Activated T-helper 1 cell treated with anti-CD3 and anti-CD28 coated beads, Interleukin-12 subunit alpha, Interleukin-12 subunit beta, Interleukin-2, Interleukin-4 antibody, amounts not matched to agents 30 ng/mL and 10 ng/mL and 1 ng/mL, durations not matched to agents 14 hours and 24 hours and 36 hours (primary cell): ENCODE measurements around the gene NCS1. TPM values are rescaled to one million over a fixed set of nuclear protein-coding genes. Genes with fewer than 3 reads are reported as not detected.
"Not testable (repeated sequence)": the region's sequence is repeated elsewhere in the genome, so short reads cannot be mapped to it uniquely, and the experiment has no call there.

Experiments
- DNase-seq: peaks from one replicate; pipeline ENCODE4 v3.0.0; 2021; ENCODE audit warnings: low spot score
- H3K27ac Mint-ChIP-seq: one replicate; pipeline ENCODE4 v1.8.0; 2021; ENCODE audit warnings: mild to moderate bottlenecking, mixed read lengths
- H3K27me3 Mint-ChIP-seq: one replicate; pipeline ENCODE4 v1.8.0; 2022; ENCODE audit warnings: mild to moderate bottlenecking, moderate library complexity, mixed read lengths; ENCODE audit not compliant: insufficient read depth
- H3K36me3 Mint-ChIP-seq: one replicate; pipeline ENCODE4 v1.8.0; 2021; ENCODE audit warnings: low read depth, mixed read lengths
- H3K4me1 Mint-ChIP-seq: one replicate; pipeline ENCODE4 v1.8.0; 2021; ENCODE audit warnings: low read depth, mixed read lengths
- H3K4me3 Mint-ChIP-seq: one replicate; pipeline ENCODE4 v1.8.0; 2021; ENCODE audit warnings: mild to moderate bottlenecking, moderate library complexity, mixed read lengths
- H3K9me3 Mint-ChIP-seq: one replicate; pipeline ENCODE4 v1.8.0; 2021; ENCODE audit warnings: mixed read lengths
- intact Hi-C: fragments of 100-400 bp; cut with micrococcal nuclease; formaldehyde crosslinking; loops from one replicate; pipeline ENCODE4 v1.15.1; 2024
- total RNA-seq: library from RNA; stranded (reverse); gene quantifications from 2 replicates; pipeline ENCODE4 v1.2.3, GENCODE V29; 2022

Gene NCS1
- total RNA-seq, 1 donor from 2014 or later: 3.9 TPM

DNA sequence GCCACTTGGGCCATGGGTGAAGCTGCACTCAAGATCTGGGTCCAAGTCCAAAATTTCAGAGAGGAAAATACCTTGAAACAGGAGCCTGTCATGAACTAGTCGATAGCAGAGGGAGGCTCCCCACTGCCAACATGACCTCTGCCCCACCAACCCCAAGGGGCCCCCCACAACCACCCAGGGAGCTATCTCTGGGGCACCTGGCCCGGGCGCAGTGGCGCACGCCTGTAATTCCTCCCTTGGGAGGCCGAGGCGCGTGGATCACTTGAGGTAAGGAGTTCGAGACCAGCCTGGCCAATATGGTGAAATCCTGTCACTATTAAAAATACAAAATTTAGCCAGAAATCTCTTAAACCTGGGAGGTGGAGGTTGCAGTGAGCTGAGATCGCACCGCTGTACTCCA lies 73.3 kb downstream of the NCS1 start:
- DNase-seq: no peak
- no peaks in the 10 kb centered on the region for H3K36me3 Mint-ChIP-seq
- intact Hi-C loops: no loop called here
- no peak overlapping the region for H3K4me3 Mint-ChIP-seq
- no peaks in the 10 kb centered on the region for H3K9me3 Mint-ChIP-seq
- H3K27ac Mint-ChIP-seq: no peak overlapping the region
- H3K4me1 Mint-ChIP-seq: peaks cover 14% of the 10 kb centered on the region
- H3K27me3 Mint-ChIP-seq: peaks cover 10% of the 10 kb centered on the region

GRCh38 chr9:130246126-130246525 lies 73.9 kb downstream of the NCS1 start:
- Mint-ChIP-seq H3K4me1 (peaks cover 9% of the 10 kb centered on the region), H3K27me3 (peaks cover 17% of the 10 kb centered on the region), H3K4me3 (no peak overlapping the region), H3K36me3 (no peaks in the 10 kb centered on the region), H3K9me3 (no peaks in the 10 kb centered on the region), H3K27ac (no peak overlapping the region)
- DNase-seq: no peak
- intact Hi-C loops: no loop called here

- Mint-ChIP-seq H3K27me3 (peaks cover 19% of the 10 kb centered on the region), H3K4me1 (no peaks in the 10 kb centered on the region), H3K9me3 (no peaks in the 10 kb centered on the region), H3K4me3 (no peak overlapping the region), H3K27ac (no peak overlapping the region), H3K36me3 (no peaks in the 10 kb centered on the region)
- intact Hi-C loops: no loop called here
- no peak for DNase-seq
These were observed 82.8 kb downstream of the NCS1 start for GRCh38 chr9:130254747-130255630.

DNA sequence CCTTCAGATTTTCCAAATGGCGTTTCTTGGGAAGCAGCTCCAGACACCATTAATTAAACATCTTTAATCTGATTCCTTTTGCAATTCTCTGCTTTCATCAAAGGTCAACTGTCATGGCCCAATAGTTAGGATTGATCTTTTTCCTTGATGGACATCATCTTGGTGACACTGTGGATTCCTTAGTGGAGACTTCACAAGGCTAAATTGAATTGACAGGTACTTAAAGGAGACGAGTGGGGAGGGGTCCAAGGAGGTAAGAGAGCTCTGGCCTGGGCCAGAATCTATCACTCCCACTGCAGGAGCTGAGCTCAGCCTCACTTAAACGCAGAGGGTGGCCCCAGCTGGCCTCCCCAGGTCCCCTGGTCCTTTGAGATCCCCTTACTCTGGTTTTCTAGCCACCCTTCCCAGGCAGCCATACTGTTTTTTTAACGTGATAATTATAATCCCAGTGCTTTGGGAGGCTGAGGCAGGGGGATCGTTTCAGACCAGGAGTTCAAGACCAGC lies 83.5 kb downstream of the NCS1 start:
- Mint-ChIP-seq H3K27ac (no peak overlapping the region), H3K4me3 (no peak overlapping the region), H3K9me3 (no peaks in the 10 kb centered on the region), H3K4me1 (no peaks in the 10 kb centered on the region), H3K36me3 (no peaks in the 10 kb centered on the region), H3K27me3 (peaks cover 18% of the 10 kb centered on the region)
- intact Hi-C loops: no loop called here
- no peak for DNase-seq

DNA sequence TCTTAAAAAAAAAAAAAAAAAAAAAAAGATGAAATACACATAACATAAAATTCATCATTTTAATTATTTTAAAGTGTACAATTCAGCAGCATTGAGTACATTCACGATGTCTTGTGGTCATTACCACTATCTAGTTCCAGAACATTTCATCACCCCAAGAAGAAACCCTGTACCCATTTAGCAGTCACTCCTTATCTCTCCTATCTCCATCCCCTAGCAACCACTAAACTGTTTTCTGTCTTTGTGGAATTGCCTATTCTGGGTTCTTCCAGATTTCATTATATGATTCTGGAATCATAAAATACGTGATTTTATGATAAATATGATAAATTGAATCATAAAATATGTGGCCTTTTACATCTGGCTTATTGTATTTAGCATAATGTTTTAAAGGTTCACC lies 84.4 kb downstream of the NCS1 start:
- H3K9me3 Mint-ChIP-seq: no peaks in the 10 kb centered on the region
- H3K36me3 Mint-ChIP-seq: no peaks in the 10 kb centered on the region
- intact Hi-C loops: no loop called here
- H3K27me3 Mint-ChIP-seq: peaks cover 18% of the 10 kb centered on the region
- no peak overlapping the region for H3K4me3 Mint-ChIP-seq
- no peak for DNase-seq
- H3K4me1 Mint-ChIP-seq: no peaks in the 10 kb centered on the region
- H3K27ac Mint-ChIP-seq: no peak overlapping the region

DNA sequence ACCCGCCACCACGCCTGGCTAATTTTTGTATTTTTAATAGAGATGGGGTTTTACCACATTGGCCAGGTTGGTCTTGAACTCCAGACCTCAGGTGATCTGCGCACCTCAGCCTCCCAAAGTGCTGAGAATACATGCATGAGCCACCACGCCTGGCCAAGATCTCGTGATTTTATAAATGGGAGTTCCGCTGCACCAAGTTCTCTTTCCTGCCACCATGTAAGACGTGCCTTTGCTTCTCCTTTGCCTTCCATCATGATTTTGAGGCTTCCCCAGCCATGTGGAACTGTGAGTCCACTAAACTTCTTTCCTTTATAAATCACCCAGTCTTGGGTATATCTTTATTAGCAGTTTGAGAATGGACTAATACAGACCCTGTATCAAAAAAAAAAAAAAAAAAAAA lies 85.9 kb downstream of the NCS1 start:
- H3K4me3 Mint-ChIP-seq, H3K27ac Mint-ChIP-seq, intact Hi-C loops, H3K36me3 Mint-ChIP-seq, H3K4me1 Mint-ChIP-seq, DNase-seq, H3K9me3 Mint-ChIP-seq: not testable (repeated sequence)
- peaks cover 23% of the 10 kb centered on the region for H3K27me3 Mint-ChIP-seq

- no peak overlapping the region for H3K27ac Mint-ChIP-seq
- no peak for DNase-seq
- H3K4me1 Mint-ChIP-seq: no peaks in the 10 kb centered on the region
- no peak overlapping the region for H3K4me3 Mint-ChIP-seq
- H3K27me3 Mint-ChIP-seq: peaks cover 30% of the 10 kb centered on the region
- intact Hi-C loops: no loop called here
- H3K9me3 Mint-ChIP-seq: no peaks in the 10 kb centered on the region
- H3K36me3 Mint-ChIP-seq: no peaks in the 10 kb centered on the region
These were observed 86.8 kb downstream of the NCS1 start for GRCh38 chr9:130259044-130259443.

- H3K4me3 Mint-ChIP-seq: no peak overlapping the region
- H3K36me3 Mint-ChIP-seq: no peaks in the 10 kb centered on the region
- H3K9me3 Mint-ChIP-seq: no peaks in the 10 kb centered on the region
- intact Hi-C loops: no loop called here
- DNase-seq: no peak
- H3K27ac Mint-ChIP-seq: no peak overlapping the region
- peaks cover 44% of the 10 kb centered on the region for H3K27me3 Mint-ChIP-seq
- no peaks in the 10 kb centered on the region for H3K4me1 Mint-ChIP-seq
These were observed 88.9 kb downstream of the NCS1 start for GRCh38 chr9:130260816-130261765.

DNA sequence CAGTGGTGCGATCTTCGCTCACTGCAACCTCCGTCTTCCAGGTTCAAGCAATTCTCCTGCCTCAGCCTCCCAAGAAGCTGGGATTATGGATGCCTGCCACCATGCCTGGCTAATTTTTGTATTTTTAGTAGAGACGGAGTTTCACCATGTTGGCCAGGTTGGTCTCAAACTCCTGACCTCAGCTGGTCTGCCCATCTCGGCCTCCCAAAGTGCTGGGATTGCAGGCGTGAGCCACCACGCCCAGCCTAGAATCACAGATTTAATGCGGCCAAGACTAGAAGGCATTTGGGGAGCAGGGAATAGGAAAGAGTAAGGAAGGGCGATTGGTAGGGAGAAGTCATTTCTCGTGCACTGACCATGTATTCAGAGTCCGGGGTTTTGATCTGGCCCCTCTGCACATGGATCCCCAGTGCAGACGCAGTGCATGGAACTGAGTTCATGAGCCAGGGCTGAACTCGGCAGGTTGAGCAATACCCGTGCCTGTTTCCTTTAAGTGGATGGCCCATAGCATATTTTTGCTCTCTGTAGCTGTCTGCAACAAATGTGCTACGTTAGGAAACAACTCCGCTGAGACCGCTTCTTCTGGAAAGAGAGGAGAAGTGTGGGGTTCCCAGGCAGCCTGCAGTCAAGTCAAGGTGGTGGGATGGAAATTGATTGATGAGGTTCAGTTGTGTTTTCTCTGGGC lies 90.0 kb downstream of the NCS1 start:
- H3K4me1 Mint-ChIP-seq: no peaks in the 10 kb centered on the region
- H3K36me3 Mint-ChIP-seq: no peaks in the 10 kb centered on the region
- no peak overlapping the region for H3K4me3 Mint-ChIP-seq
- no peak overlapping the region for H3K27ac Mint-ChIP-seq
- DNase-seq: no peak
- intact Hi-C loops: no loop called here
- no peaks in the 10 kb centered on the region for H3K9me3 Mint-ChIP-seq
- peaks cover 54% of the 10 kb centered on the region for H3K27me3 Mint-ChIP-seq

DNA sequence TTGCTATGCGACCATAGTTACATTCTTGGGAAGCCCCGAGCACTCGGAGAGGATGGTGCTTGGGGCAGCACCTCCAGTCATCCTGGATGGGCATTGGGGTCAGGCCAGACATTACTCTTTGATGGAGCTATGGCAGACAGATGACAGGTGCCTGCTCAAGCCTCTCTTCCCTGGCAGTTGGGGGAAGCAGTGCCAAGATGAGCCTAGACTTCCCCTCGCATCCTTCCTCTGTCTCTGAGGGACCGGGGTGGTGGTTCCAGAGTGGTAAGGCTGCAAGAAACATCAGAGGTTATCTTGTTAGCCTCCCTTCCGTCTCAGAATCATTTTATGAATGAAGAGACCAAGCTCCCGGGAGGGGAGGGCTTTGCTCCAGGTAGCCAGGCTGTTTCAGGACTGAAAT lies 90.6 kb downstream of the NCS1 start:
- no peaks in the 10 kb centered on the region for H3K4me1 Mint-ChIP-seq
- no peak overlapping the region for H3K4me3 Mint-ChIP-seq
- peaks cover 57% of the 10 kb centered on the region for H3K27me3 Mint-ChIP-seq
- no peak overlapping the region for H3K27ac Mint-ChIP-seq
- no peaks in the 10 kb centered on the region for H3K9me3 Mint-ChIP-seq
- no peak for DNase-seq
- intact Hi-C loops: no loop called here
- no peaks in the 10 kb centered on the region for H3K36me3 Mint-ChIP-seq

- intact Hi-C loops: no loop called here
- no peaks in the 10 kb centered on the region for H3K36me3 Mint-ChIP-seq
- H3K4me3 Mint-ChIP-seq: no peak overlapping the region
- no peaks in the 10 kb centered on the region for H3K9me3 Mint-ChIP-seq
- no peak for DNase-seq
- H3K4me1 Mint-ChIP-seq: no peaks in the 10 kb centered on the region
- H3K27me3 Mint-ChIP-seq: peaks cover 59% of the 10 kb centered on the region
- H3K27ac Mint-ChIP-seq: no peak overlapping the region
These were observed 91.6 kb downstream of the NCS1 start for GRCh38 chr9:130263601-130264413.
